Activated CD4-positive, alpha-beta T cell treated with anti-CD3 and anti-CD28 coated beads for 1 hour (primary cell): ENCODE results near the gene TRAPPC10.

Experiments
- DNase-seq: peaks from one replicate; pipeline ENCODE4 v3.0.0-alpha.2; 2020

Gene TRAPPC10, protein sequence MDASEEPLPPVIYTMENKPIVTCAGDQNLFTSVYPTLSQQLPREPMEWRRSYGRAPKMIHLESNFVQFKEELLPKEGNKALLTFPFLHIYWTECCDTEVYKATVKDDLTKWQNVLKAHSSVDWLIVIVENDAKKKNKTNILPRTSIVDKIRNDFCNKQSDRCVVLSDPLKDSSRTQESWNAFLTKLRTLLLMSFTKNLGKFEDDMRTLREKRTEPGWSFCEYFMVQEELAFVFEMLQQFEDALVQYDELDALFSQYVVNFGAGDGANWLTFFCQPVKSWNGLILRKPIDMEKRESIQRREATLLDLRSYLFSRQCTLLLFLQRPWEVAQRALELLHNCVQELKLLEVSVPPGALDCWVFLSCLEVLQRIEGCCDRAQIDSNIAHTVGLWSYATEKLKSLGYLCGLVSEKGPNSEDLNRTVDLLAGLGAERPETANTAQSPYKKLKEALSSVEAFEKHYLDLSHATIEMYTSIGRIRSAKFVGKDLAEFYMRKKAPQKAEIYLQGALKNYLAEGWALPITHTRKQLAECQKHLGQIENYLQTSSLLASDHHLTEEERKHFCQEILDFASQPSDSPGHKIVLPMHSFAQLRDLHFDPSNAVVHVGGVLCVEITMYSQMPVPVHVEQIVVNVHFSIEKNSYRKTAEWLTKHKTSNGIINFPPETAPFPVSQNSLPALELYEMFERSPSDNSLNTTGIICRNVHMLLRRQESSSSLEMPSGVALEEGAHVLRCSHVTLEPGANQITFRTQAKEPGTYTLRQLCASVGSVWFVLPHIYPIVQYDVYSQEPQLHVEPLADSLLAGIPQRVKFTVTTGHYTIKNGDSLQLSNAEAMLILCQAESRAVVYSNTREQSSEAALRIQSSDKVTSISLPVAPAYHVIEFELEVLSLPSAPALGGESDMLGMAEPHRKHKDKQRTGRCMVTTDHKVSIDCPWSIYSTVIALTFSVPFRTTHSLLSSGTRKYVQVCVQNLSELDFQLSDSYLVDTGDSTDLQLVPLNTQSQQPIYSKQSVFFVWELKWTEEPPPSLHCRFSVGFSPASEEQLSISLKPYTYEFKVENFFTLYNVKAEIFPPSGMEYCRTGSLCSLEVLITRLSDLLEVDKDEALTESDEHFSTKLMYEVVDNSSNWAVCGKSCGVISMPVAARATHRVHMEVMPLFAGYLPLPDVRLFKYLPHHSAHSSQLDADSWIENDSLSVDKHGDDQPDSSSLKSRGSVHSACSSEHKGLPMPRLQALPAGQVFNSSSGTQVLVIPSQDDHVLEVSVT

DNA sequence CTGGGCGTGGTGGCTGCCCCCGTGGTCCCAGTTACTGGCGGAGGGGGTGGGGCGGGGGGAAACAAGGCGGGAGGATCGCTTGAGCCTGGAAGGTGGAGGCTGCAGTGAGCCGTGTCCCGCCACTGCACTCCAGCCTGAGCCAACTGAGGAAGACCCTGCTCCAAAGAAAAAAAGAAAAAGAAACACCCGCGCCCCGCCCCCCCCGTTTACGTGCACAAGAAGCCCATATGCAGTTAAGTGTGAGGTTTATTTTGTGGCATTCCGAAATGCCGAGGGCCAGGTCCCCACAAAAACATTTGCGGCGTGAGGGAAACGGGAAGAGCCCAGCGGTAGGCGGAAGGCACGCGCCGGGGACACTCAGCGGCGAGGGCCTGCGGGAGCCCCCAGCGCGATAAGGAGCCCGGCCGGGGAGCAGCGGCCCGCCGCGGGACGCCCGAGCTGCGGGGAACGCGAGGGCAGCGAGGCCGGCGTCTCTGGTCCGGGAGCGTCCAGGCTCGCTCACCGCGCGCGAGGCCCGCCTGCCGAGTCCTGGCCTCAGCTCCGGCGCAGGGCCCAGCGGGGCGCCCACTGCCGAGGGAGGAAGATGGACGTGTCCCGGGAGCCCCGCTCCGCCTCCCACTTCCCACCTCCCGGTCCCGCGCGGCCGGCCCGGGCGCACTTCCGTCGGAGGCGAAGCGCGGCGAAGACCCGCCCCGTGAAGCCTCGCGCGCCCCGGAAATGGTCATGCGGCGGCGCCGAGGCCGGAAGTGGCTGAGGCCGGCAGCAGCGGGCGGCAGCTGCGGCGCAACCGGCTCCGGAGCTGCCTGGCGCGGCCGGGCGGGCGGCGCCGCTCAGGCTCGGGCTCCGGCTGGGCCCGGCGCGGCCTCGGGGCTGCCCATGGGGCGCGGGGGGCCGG lies at the start of gene TRAPPC10:
Gene TRAPPC10 (plus strand): TSS at position 731 of the 895 bp plus-strand sequence. CDS start 185 bp downstream, outside the sequence.
- peak; percentile 57 for DNase-seq

DNA sequence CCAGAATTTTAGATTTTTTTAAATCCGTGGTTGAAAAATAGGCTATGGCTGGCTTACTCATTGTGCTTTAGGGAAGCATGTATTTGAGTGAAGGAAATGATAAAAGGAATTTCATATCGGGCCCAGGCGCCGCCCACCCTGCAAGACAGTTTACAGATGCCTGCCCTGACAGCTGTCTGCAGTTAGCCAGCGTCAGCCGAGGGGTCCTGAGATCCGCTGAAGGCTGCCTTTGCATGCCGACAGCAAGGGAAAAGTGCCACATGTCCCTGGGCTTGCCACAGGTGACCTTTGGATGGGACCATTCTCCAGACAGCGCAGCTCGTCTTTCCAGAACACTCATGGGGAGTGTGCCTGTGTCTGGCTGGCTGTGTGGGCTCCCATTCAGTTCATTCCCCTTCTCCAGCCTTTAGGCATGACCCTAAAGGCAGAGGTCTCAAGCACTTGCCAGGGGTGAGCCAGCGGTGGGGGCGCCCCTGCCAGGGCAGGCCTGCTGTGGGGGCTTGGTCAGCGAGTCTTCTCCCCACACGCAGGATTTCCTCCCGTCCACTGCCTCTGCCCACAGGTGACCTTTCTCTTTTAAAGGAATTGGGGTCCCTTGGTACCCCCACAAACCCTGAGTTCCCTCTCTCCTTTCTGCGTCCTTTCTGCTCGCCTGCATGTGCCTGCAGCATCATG lies 46.1 kb upstream of the TRAPPC10 start:
- DNase-seq, result no peak

DNA sequence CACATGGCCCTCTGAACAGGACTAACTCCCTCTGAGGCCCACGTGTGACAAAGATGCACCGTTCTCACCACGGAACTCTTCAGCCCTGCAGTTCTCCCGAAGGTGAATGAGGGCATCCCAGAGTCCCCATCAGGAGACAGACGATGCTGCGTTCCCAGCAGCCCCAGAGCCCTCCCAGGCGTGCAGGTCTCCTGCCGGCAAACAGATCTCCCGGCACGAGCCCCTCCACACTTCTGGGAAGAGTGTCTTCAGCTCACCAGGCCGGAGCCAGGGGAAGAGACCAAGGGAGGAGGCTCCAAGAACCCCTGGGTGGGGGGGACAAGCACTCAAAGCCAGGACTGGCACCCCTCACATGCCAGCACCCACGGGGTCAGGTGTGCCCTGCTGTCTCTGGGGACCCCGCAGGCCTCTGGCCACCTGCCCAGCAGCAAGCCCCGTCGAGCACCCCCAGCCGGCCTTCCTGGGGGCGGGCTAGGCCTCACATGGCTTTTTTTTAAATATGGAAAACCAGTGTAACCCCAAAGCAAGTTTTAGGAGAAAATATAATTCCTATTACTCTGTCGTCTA lies 45.1 kb upstream of the TRAPPC10 start:
- DNase-seq, result no peak

DNA sequence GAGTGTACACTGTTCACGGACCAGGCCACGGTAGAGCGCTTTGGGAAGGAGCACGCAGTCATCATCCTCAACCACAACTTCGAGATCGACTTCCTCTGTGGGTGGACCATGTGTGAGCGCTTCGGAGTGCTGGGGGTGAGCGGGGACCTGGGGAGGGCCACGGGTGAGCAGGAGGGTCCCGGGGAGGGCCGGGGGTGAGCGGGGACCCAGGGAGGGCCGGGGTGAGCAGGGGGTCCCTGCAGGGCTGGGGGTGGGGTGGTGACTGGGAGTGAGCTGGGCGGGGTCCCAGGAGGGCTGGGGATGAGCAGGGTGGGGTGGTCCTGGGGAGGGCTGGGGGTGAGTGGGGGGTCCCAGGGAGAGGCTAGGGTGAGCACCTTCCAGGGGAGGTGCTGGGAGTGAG lies 44.1 kb upstream of the TRAPPC10 start:
- no peak for DNase-seq

DNA sequence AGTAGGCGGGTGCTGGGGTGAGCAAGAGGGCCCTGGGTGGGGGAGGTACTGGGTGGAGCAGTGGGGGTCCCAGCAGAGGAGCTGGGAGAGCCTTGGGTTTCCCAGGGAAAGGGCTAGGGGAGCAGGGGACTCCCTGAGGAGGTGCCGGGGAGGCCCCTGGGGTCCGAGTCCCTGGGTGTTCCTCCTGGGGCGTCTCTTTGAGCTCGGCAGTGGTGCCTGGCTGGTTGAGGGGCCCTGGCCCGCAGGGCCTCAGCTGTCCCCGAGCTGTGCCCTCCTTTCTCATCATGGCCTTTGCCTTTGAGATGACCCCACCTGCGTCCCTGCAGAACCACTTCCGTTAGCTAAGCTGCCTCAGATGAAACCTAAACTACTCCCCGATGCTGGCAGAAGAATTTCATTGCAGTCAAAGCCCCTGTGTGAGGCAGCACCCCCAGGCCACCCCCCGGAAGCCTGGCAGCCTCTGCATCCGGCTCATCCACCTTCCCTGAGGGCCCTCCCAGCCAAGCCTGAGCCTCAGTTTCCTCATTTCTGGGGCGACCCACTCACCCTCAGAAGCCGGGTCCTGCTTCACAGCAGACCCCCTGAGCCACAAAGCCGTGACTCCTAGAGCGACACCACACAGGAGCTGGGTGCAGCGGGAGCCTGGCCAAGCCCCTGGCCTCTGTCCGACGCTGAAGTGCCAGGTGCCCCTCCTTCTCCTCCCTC lies 43.5 kb upstream of the TRAPPC10 start:
- DNase-seq, result no peak

DNA sequence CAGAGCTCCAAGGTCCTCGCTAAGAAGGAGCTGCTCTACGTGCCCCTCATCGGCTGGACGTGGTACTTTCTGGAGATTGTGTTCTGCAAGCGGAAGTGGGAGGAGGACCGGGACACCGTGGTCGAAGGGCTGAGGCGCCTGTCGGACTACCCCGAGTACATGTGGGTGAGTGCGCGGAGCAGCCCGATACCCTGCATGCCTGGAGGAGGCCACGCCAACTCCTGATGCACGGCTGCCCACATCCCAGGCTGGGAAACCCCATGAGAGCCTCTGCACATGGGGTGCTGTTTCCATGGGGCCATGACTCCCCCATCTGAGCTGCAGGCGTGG lies 43.0 kb upstream of the TRAPPC10 start:
- no peak for DNase-seq

DNA sequence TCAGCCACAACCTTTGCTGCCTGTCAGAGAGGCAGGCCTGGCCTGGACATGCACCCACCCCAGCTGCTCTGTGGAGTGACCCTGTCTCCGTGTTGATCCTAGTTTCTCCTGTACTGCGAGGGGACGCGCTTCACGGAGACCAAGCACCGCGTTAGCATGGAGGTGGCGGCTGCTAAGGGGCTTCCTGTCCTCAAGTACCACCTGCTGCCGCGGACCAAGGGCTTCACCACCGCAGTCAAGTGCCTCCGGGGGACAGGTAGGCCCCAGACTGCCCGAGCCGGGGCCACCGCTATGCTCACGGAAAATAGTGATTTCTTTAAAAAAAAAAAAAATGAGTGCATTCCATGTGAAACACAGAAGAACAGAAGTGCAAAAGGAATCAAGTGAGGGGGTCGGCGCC lies 41.6 kb upstream of the TRAPPC10 start:
- no peak for DNase-seq

DNA sequence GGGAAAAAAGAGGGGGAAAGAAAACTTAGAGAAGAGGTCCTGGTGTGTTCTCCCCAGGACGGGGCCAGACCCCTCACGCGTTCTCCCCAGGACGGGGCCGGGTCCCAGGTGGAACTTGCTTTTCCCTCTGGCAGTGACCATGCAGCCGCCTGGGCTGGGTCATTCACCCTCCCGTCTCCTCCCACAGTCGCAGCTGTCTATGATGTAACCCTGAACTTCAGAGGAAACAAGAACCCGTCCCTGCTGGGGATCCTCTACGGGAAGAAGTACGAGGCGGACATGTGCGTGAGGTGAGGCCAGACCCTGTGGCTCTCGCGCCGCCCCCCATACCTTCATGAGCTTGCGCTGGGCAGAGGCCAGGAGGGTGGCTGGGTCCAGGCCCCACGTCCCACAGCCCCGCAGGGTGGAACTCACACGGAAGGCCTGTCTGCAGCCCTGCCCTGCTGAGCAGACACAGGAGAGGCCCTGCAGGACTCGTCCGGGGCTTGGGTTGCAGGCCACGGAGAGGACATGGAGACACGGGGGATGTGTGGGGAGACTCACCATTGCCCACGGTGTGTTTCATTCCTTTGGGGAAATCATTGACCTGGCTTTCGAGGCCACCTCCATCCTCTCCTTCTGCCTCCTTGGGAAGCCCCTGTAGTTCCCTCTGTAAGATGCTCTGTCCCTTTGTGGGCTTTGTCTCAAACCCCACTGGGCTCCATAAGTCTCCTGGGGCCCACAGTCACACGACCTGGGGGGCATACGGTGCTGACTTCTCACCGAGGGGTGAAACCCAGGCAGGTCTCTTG lies 40.7 kb upstream of the TRAPPC10 start:
- no peak for DNase-seq

DNA sequence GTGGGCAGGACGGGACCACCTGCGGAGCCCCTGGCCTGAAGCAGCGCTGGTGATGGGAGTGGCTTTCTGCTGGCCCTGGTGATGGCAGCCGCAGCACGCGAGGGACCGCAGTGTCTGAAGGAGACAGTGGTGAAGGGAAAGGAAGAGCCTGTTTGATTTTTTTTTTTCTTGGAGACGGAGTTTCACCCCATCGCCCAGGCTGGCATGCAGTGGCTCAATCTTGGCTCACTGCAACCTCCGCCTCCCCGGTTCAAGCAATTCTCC lies 40.2 kb upstream of the TRAPPC10 start:
- no peak for DNase-seq

DNA sequence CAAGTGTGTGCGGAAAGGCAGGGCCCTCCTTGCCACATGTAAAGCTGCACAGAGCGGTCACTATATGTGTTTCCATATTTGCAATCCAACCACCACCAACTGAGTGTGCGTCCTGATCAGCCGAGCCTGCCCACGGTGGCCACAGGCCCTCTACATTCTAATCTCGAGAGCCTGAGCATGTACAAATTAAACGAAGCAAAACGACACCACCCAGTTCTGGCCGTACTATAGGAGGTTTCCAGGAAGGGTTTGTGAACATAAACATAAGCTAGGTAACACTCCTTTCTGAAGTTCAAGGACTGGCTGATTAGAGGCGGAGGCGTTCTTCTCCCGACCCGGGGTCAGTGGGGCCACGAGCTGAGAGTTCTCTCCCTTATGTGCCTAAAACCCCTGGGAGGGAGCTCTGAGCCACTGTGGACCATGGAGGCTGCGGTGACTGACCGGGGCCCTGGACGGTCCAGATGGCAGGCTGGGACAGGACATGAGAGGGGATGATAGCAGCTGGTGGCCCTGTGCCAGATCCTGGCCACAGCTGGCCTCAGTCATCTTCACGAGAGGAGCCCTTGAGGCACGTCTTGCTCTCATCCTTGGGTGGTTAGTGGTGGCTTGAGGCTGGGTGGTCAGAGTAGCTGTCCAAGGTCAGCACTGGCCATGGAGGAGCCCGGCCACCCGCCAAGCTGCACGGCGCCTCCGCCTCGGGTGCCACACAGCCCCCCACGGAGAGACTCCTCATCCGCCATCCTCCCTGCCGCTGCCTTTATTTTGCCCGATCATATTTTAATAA lies 39.1 kb upstream of the TRAPPC10 start:
- DNase-seq, result no peak

DNA sequence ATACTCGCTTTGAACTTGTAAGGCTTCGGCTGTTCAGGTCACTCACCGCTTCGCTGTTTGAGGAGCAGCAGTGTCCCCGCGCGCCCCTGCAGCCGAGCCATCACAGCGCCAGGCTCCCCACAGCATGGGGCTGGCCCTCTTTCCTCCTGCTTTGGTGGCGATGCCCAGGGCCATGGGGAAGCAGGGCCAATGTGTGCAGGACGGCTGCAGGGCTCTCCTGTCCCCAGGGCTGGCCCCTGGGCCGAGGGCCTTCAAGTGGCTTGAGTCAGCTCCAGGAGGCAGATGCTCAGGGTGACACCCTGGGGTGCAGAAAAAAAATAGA lies 38.5 kb upstream of the TRAPPC10 start:
- no peak for DNase-seq

DNA sequence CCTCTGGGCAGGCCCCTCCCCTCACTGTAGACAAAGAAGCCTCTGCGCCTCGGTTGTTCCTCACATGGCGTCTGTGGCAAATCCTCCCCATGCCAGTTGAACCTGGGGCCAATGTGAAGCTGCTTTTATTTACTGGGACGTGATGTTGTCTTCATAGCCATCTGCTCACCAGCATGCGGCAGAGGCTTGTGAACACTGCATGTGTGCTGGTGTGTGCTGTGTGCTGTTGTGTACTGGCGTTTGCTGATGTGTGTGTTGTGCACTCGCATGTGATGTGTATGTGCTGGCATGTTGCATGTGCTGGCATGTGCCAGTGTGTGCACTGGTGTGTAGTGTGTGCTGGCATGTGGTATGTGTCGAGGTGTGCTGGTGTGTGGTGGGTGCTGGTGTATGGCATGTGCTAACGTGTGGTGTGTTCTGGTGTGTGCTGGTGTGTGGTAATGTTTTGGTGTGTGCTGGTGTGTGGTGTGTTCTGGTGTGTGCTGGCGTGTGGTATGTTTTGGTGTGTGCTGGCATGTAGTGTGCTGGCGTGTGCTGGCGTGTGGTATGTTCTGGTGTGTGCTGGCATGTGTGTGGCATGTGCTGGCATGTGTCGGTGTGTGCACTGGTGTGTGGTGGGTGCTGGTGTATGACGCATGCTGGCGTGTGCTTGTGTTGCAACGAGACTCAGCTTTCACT lies 37.2 kb upstream of the TRAPPC10 start:
- DNase-seq, result no peak

DNA sequence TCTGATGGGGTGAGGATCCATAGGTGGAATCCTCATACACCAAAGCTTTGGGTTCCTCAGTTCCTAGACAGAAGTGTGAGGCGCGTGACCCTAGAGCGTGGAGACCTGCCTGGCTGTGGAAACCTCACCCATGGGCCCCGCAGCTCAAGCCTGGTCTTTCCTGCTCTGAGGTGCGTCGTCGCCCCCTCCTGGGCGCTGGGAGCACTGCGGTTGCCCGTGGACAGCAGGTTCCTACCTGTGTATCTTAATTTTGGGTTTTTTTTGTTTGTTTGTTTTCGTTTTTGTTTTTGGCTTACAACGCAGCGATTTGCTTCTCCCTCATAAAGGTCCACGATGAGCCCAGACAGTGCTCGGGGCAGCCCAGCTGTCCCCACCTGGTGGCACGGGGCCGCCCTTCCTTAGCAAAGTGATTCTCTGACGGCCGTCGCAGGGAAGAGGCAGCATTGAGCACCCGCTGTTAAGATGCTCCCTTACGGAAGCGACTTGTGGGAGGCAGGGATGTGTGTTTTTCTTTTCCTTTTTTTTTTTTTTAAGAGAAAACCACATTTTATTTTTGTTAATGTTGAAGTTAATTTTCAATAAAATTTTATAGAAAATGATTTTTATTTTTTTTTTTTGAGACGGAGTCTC lies 36.5 kb upstream of the TRAPPC10 start:
- peak; percentile 74 for DNase-seq

DNA sequence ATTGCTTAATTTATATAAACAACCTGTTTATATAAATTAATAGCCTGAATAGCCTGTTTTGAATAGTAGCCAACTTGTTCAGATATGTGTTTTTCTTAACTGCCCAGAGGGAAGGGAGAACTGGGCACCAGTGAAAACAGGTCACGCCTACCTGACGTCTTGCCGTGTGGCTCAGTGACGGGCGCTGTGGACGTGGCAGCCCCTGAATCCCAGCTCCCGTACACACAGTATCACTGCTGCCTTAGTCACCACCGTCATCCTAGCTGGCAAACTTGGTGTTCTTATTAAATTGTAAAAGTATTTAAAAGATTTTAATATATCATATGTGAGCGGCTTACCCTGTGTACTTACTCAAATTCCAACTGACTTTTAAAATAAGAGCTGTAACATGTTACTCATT lies 35.4 kb upstream of the TRAPPC10 start:
- no peak for DNase-seq

DNA sequence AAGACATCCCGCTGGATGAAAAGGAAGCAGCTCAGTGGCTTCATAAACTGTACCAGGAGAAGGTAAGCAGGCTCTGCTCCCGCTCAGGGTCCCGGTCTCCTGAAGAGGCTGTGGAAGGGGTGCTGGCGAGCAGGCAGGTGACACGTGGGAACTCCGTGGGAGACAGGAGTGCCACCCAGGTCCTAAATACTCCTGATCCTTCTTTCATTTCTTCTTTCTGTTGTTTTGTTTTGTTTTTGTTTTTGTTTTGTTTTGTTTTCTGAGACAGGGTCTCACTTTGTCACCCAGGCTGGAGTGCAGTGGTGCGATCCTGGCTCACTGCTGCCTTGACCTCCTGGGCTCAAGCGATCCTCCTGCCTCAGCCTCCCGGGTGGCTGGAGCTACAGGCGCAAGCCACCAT lies 34.0 kb upstream of the TRAPPC10 start:
- no peak for DNase-seq

DNA sequence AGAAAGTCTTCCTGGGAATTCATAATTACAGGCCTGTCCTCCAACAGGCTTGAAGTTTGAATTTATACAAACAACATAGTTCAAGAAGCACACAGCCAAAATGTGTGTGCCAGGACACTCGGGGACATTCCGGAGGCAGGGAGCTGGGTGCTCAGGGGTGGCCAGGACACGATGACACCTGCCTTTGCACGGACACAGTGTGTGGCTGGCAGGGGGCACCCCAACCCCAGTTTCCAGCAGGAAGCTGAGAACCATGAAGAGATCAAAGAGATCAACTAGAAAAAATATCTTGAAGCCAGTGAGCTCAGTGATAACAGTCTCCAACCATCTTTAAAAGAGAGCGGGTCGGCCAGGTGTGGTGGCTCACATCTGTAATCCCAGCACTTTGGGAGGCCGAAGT lies 32.5 kb upstream of the TRAPPC10 start:
- no peak for DNase-seq

DNA sequence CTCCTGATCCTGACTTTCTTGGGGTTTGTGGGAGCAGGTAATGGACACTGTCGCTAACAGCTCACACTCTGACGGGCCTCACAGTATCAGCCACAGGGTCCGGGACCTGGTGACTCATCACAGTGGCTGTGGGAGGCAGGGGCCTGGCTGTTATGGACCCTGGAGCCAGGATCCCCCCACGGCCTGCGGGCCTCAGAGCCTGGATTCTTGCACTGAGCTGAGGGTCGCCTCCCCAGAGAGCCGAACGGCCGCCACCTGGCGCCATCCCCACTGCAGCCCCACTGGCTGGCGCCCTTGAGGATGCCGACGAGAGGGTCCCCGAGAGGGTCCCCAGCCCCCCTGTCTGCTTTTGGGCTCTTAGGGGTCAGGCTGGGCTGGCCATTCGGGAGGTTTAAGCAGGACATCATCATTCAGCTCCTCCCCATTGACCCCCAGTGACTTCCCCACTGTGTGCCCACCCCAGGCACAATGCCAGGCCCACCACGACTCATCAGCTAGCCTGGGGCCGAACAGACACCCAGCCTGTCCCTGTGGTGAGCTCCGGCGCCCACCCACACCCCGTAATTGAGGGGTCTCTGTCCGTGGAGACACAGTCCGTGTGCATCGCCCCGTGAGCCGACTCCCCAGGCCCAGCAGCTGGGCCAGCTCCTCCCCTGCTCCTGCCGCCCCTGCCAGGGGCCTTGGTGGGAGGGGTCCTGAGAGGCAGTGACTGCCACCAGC lies 30.8 kb upstream of the TRAPPC10 start:
- no peak for DNase-seq

DNA sequence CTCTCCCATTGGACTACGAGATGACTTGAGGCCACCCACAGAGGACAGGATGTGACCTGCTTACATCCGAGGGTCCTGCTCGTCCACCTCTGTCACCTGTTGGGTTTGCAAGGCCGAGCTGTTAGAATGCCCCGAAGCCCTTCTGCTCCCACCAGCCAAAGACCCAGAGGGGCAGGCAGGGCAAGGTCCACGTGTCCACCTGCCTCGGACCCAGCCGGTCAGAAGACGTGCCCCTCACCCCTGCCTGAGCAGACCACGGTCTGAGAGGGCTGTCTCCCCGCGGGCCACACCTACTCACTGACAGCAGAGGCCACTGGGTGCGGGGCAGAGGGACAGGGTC lies 30.3 kb upstream of the TRAPPC10 start:
- no peak for DNase-seq
